H9 (cell line): ENCODE results near the gene AMACR. TPM values are rescaled to one million over a fixed set of nuclear protein-coding genes. Genes with fewer than 3 reads are reported as not detected.

Experiments used
- DNase-seq: peaks from one replicate; pipeline ENCODE4 v3.0.0-alpha.2; 2017
- H2AFZ ChIP-seq: one replicate; pipeline ENCODE4 v1.6.1; 2013; ENCODE audit warnings: mild to moderate bottlenecking, low read length, control low read depth, moderate library complexity
- H2AK5ac ChIP-seq: 2 replicates; pipeline ENCODE4 v1.6.1; 2013; ENCODE audit warnings: low read length, control low read depth, mixed read lengths; ENCODE audit not compliant: insufficient read length
- H2BK120ac ChIP-seq: one replicate; pipeline ENCODE4 v1.6.1; 2013; ENCODE audit warnings: low read depth, mild to moderate bottlenecking, low read length, control low read depth, inconsistent platforms; ENCODE audit not compliant: poor library complexity, severe bottlenecking
- H2BK12ac ChIP-seq: 2 replicates; pipeline ENCODE4 v1.6.1; 2013; ENCODE audit warnings: low read length, control low read depth, mixed read lengths, low read depth; ENCODE audit not compliant: insufficient read length
- H2BK15ac ChIP-seq: 2 replicates; pipeline ENCODE4 v1.6.1; 2013; ENCODE audit warnings: low read depth, low read length, control low read depth
- H2BK20ac ChIP-seq: one replicate; pipeline ENCODE4 v1.6.1; 2013; ENCODE audit warnings: low read depth, mild to moderate bottlenecking, low read length, control low read depth, inconsistent platforms; ENCODE audit not compliant: poor library complexity, severe bottlenecking
- H2BK5ac ChIP-seq: 2 replicates; pipeline ENCODE4 v1.6.1; 2013; ENCODE audit warnings: low read length, control low read depth, mixed read lengths; ENCODE audit not compliant: insufficient read length
- H3K14ac ChIP-seq: 2 replicates; pipeline ENCODE4 v1.6.1; 2013; ENCODE audit warnings: low read length, control low read depth; ENCODE audit not compliant: insufficient read depth
- H3K18ac ChIP-seq: 2 replicates; pipeline ENCODE4 v1.6.1; 2013; ENCODE audit warnings: low read depth, mild to moderate bottlenecking, mixed read lengths, low read length, control low read depth; ENCODE audit not compliant: insufficient read length
- H3K23ac ChIP-seq: 2 replicates; pipeline ENCODE4 v1.6.1; 2013; ENCODE audit warnings: low read length, control low read depth, mixed read lengths, low read depth; ENCODE audit not compliant: insufficient read length
- H3K23me2 ChIP-seq: 2 replicates; pipeline ENCODE4 v1.6.1; 2013; ENCODE audit warnings: low read depth, mild to moderate bottlenecking, mixed read lengths, low read length, control low read depth; ENCODE audit not compliant: insufficient read length, poor library complexity, severe bottlenecking
- H3K27ac ChIP-seq: 2 replicates; pipeline ENCODE4 v1.5.1; 2013; ENCODE audit warnings: low read length, control low read depth, mixed read lengths, low read depth; ENCODE audit not compliant: insufficient read length
- H3K27me3 ChIP-seq: 2 replicates; pipeline ENCODE4 v1.6.1; 2013; ENCODE audit warnings: low read length, control low read depth, inconsistent platforms; ENCODE audit not compliant: insufficient read depth
- H3K4ac ChIP-seq: 2 replicates; pipeline ENCODE4 v1.6.1; 2013; ENCODE audit warnings: low read depth, mild to moderate bottlenecking, control low read depth, inconsistent platforms, low read length, moderate library complexity
- H3K4me1 ChIP-seq: 2 replicates; pipeline ENCODE4 v1.6.1; 2013; ENCODE audit warnings: low read length, control low read depth, inconsistent platforms; ENCODE audit not compliant: insufficient read depth
- H3K4me2 ChIP-seq: 2 replicates; pipeline ENCODE4 v1.6.1; 2013; ENCODE audit warnings: low read length, control low read depth, mixed read lengths; ENCODE audit not compliant: insufficient read length, insufficient read depth
- H3K56ac ChIP-seq: 2 replicates; pipeline ENCODE4 v1.6.1; 2013; ENCODE audit warnings: low read depth, mild to moderate bottlenecking, mixed read lengths, low read length, control low read depth; ENCODE audit not compliant: insufficient read length
- H3K79me1 ChIP-seq: 2 replicates; pipeline ENCODE4 v1.6.1; 2013; ENCODE audit warnings: low read depth, mild to moderate bottlenecking, moderate library complexity, low read length, control low read depth, inconsistent platforms; ENCODE audit not compliant: insufficient read depth, poor library complexity, severe bottlenecking
- H3K79me2 ChIP-seq: 2 replicates; pipeline ENCODE4 v1.6.1; 2013; ENCODE audit warnings: low read length, control low read depth, inconsistent platforms; ENCODE audit not compliant: insufficient read depth
- H3K9ac ChIP-seq: 2 replicates; pipeline ENCODE4 v1.6.1; 2013; ENCODE audit warnings: low read length, control low read depth, mixed read lengths; ENCODE audit not compliant: insufficient read length; ENCODE audit errors: extremely low read depth
- H3K9me3 ChIP-seq: one replicate; pipeline ENCODE4 v1.6.1; 2013; ENCODE audit warnings: low read depth, low read length, inconsistent platforms; ENCODE audit not compliant: control insufficient read depth
- H3T11ph ChIP-seq: one replicate; pipeline ENCODE4 v1.6.1; 2013; ENCODE audit warnings: mild to moderate bottlenecking, low read length, control low read depth, inconsistent platforms
- H4K20me1 ChIP-seq: one replicate; pipeline ENCODE4 v1.6.1; 2013; ENCODE audit not compliant: control insufficient read depth, insufficient read length, insufficient read depth
- H4K5ac ChIP-seq: 2 replicates; pipeline ENCODE4 v1.6.1; 2013; ENCODE audit warnings: low read depth, mild to moderate bottlenecking, mixed read lengths, low read length, control low read depth; ENCODE audit not compliant: insufficient read length
- H4K8ac ChIP-seq: replicated peaks from 2 replicates; pipeline ENCODE4 v1.6.1; 2013; ENCODE audit warnings: low read length, control low read depth, mixed read lengths, low read depth; ENCODE audit not compliant: insufficient read length
- H4K91ac ChIP-seq: 2 replicates; pipeline ENCODE4 v1.6.1; 2013; ENCODE audit warnings: low read depth, mild to moderate bottlenecking, moderate library complexity, mixed read lengths, low read length, control low read depth; ENCODE audit not compliant: insufficient read length
- H3K27ac Mint-ChIP-seq, 3 experiments: 2 replicates in 2 of 3; 3 replicates in 1 of 3; pipeline ENCODE4 v1.8.0; 2020 to 2021; ENCODE audit warnings: mixed read lengths in 3 of 3, mild to moderate bottlenecking in 1 of 3, moderate library complexity in 1 of 3
- H3K27me3 Mint-ChIP-seq: 2 replicates; pipeline ENCODE4 v1.8.0; 2021; ENCODE audit warnings: low read depth, mild to moderate bottlenecking, moderate library complexity, mixed read lengths
- H3K36me3 Mint-ChIP-seq, 3 experiments: 2 replicates in 2 of 3; 3 replicates in 1 of 3; pipeline ENCODE4 v1.8.0; 2020 to 2021; ENCODE audit warnings: low read depth in 3 of 3, mixed read lengths in 3 of 3; ENCODE audit not compliant: insufficient read depth in 1 of 3
- H3K4me1 Mint-ChIP-seq, 2 experiments: 2 replicates each; pipeline ENCODE4 v1.8.0; 2020; ENCODE audit warnings: mixed read lengths in 2 of 2
- H3K4me3 Mint-ChIP-seq, 2 experiments: 2 replicates in 1 of 2; 3 replicates in 1 of 2; pipeline ENCODE4 v1.8.0; 2020 to 2021; ENCODE audit warnings: mild to moderate bottlenecking in 2 of 2, mixed read lengths in 2 of 2, moderate library complexity in 1 of 2
- H3K9me3 Mint-ChIP-seq, 2 experiments: 2 replicates in 1 of 2; 3 replicates in 1 of 2; pipeline ENCODE4 v1.8.0; 2020; ENCODE audit warnings: mild to moderate bottlenecking in 2 of 2, mixed read lengths in 2 of 2, moderate library complexity in 1 of 2
- WGBS: extraction: QIAGEN DNeasy Blood & Tissue Kit; methylation state at CpG from one replicate; pipeline ENCODE4 v1.1.7; 2013; ENCODE audit warnings: missing lambda C conversion rate, low lambda C conversion rate, mixed read lengths; ENCODE audit not compliant: insufficient read length; ENCODE audit errors: extremely low coverage; 5-methylcytosine and 5-hydroxymethylcytosine counted together
- total RNA-seq: library from RNA; stranded (reverse); gene quantifications from 2 replicates; pipeline ENCODE4 v1.2.1, GENCODE V29; 2021
- TF ChIP-seq, protein P1 (sequence below): fragments of 200-600 bp; sonication (generic); conservative IDR thresholded peaks from 3 replicates; pipeline ENCODE4 v1.8.0; 2021; ENCODE audit warnings: antibody characterized with exemption, mild to moderate bottlenecking

The AMACR gene
- total RNA-seq, 1 experiment from 2014 or later, result 9.7 TPM

DNA sequence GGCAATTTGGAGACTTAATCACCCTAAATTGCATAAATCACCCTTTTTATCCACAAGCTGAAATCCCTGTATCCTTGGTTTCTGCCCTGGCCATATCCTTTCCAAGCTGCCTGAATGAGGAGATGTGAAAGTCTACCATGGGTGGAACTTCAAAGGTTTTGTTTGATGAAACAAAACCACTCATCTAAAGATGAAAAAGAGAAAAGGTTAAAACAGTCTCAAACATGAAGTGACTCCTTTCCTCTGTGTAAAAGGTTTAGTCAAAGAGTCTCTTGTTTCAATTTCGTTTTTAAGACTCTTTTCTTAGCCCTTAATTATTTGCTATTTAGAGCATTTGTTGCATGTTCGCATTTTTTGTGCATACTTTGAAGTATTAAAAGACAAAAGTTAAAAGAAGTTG, 34.6 kb downstream of the AMACR start:
- no peak for DNase-seq
- Histone ChIP-seq H3K79me2 (no peaks in the 10 kb centered on the region), H3K18ac (no peak overlapping the region), H2BK120ac (no peak overlapping the region), H4K8ac (no peak overlapping the region), H4K20me1 (no peaks in the 10 kb centered on the region), H3K4me1 (peaks cover 6% of the 10 kb centered on the region; the same call in 1 of the 2 replicates), H2AFZ (no peak overlapping the region), H2BK5ac (no peak overlapping the region), H4K5ac (no peak overlapping the region), H2AK5ac (no peak overlapping the region), H3K4ac (no peak overlapping the region), H3K27me3 (no peaks in the 10 kb centered on the region), H3K14ac (no peak overlapping the region), H4K91ac (no peak overlapping the region), H3K23me2 (no peaks in the 10 kb centered on the region), H2BK20ac (no peak overlapping the region), H2BK12ac (no peak overlapping the region), H3T11ph (no peak overlapping the region), H3K4me2 (no peak overlapping the region), H3K27ac (no peak overlapping the region), H3K23ac (no peak overlapping the region), H3K9me3 (no peaks in the 10 kb centered on the region), H3K9ac (no peak overlapping the region), H3K79me1 (no peaks in the 10 kb centered on the region), H2BK15ac (no peak overlapping the region), H3K56ac (no peak overlapping the region)
- no CpG with 5 or more reads among the region's 2 CpGs for whole genome bisulfite sequencing
- no peaks in the 10 kb centered on the region for H3K9me3 Mint-ChIP-seq
- no peak overlapping the region for H3K27ac Mint-ChIP-seq
- TF ChIP-seq, protein P1, sequence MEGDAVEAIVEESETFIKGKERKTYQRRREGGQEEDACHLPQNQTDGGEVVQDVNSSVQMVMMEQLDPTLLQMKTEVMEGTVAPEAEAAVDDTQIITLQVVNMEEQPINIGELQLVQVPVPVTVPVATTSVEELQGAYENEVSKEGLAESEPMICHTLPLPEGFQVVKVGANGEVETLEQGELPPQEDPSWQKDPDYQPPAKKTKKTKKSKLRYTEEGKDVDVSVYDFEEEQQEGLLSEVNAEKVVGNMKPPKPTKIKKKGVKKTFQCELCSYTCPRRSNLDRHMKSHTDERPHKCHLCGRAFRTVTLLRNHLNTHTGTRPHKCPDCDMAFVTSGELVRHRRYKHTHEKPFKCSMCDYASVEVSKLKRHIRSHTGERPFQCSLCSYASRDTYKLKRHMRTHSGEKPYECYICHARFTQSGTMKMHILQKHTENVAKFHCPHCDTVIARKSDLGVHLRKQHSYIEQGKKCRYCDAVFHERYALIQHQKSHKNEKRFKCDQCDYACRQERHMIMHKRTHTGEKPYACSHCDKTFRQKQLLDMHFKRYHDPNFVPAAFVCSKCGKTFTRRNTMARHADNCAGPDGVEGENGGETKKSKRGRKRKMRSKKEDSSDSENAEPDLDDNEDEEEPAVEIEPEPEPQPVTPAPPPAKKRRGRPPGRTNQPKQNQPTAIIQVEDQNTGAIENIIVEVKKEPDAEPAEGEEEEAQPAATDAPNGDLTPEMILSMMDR, result no peak
- H3K4me3 Mint-ChIP-seq, result no peak overlapping the region
- H3K27me3 Mint-ChIP-seq, result no peaks in the 10 kb centered on the region
- H3K36me3 Mint-ChIP-seq, result peaks cover 0 to 3% (median 0%) of the 10 kb centered on the region in 3 experiments; a peak in 1 of 7 replicates
- H3K4me1 Mint-ChIP-seq, result peaks cover 33 to 53% of the 10 kb centered on the region in 2 experiments
